ENCODE data around the gene FBP2.

FBP2 gene

GRCh38 chr9:94642501-94642900 is 48.9 kb upstream of the FBP2 start:
- Histone ChIP-seq H3K27ac (ENCODE audit: extremely low read depth, low read depth, low read length) (no peak overlapping the region), H3K4me1 (ENCODE audit: control insufficient read depth, insufficient read depth, low read length) (no peaks in the 10 kb centered on the region), H3K9me3 (ENCODE audit: control insufficient read depth, insufficient read depth, low read depth, low read length) (no peaks in the 10 kb centered on the region), H3K4me3 (ENCODE audit: low read depth, low read length) (no peak overlapping the region), H3K36me3 (ENCODE audit: control insufficient read depth in 2 of 2, insufficient read depth in 1 of 2, low read length in 2 of 2) (no peaks in the 10 kb centered on the region)
- TF ChIP-seq ZNF175 (tag by site-specific recombination; IDR thresholded peaks at IDR 0.05) (no peak), ZNF362 (tag by site-specific recombination; IDR thresholded peaks at IDR 0.05) (no peak), ZSCAN18 (tag by site-specific recombination; IDR thresholded peaks at IDR 0.05) (no peak), PRDM2 (tag by site-specific recombination; IDR thresholded peaks at IDR 0.05; ENCODE audit: borderline replicate concordance) (no peak), ZNF146 (tag by site-specific recombination; IDR thresholded peaks at IDR 0.05) (no peak), ZNF629 (tag by site-specific recombination; IDR thresholded peaks at IDR 0.05) (no peak)
- ChIA-PET POLR2A (no interaction called here), CTCF (no interaction called here)

- no peaks in the 10 kb centered on the region for H3K9me3 ChIP-seq (ENCODE audit: control insufficient read depth, insufficient read depth, low read depth, low read length)
- H3K27ac ChIP-seq (ENCODE audit: extremely low read depth, low read depth, low read length): no peak overlapping the region
- ChIA-PET POLR2A (no interaction called here), CTCF (interaction anchor here (1.3 kb wide), 1 partner anchor 488 kb away, joined by 3 read pairs; no protein-coding TSS in a partner anchor)
- no peak for TF ChIP-seq ZBTB20 (tag by site-specific recombination; IDR thresholded peaks at IDR 0.05)
- TF ChIP-seq BCL11A (tag by site-specific recombination; IDR thresholded peaks at IDR 0.05; ENCODE audit: low read depth): no peak
- no peak for TF ChIP-seq ZNF335 (tag by site-specific recombination; conservative IDR thresholded peaks at IDR 0.05)
- no peak for TF ChIP-seq ZNF140 (tag by site-specific recombination; IDR thresholded peaks at IDR 0.05)
- H3K36me3 ChIP-seq (ENCODE audit: control insufficient read depth in 2 of 2, insufficient read depth in 1 of 2, low read length in 2 of 2): no peaks in the 10 kb centered on the region
- H3K4me1 ChIP-seq (ENCODE audit: control insufficient read depth, insufficient read depth, low read length): no peaks in the 10 kb centered on the region
- no peak overlapping the region for H3K4me3 ChIP-seq (ENCODE audit: low read depth, low read length)
Measured at GRCh38 chr9:94639999-94640376, 46.4 kb upstream of the FBP2 start.

- no peak within 1 kb of the TSS for H3K4me3 ChIP-seq (ENCODE audit: low read depth, low read length)
- no peak within 1 kb of the TSS for H3K27ac ChIP-seq (ENCODE audit: extremely low read depth, low read depth, low read length)
- no peaks in the 10 kb centered on the region for H3K9me3 ChIP-seq (ENCODE audit: control insufficient read depth, insufficient read depth, low read depth, low read length)
- no peaks in the 10 kb centered on the region for H3K36me3 ChIP-seq (ENCODE audit: control insufficient read depth in 2 of 2, insufficient read depth in 1 of 2, low read length in 2 of 2)
- ChIA-PET POLR2A (no interaction called here), CTCF (interaction anchor here (1.3 kb wide), 1 partner anchor 489 kb away, joined by 3 read pairs; no protein-coding TSS in a partner anchor)
- H3K4me1 ChIP-seq (ENCODE audit: control insufficient read depth, insufficient read depth, low read length): no peaks in the 10 kb centered on the region
- TF ChIP-seq YY2 (tag by site-specific recombination; IDR thresholded peaks at IDR 0.05): no peak
- TF ChIP-seq HOXA7 (CRISPR knock-in tag; IDR thresholded peaks at IDR 0.05; ENCODE audit: borderline replicate concordance): no peak
- no peak for TF ChIP-seq ZNF146 (tag by site-specific recombination; IDR thresholded peaks at IDR 0.05)
- TF ChIP-seq ZNF292 (tag by site-specific recombination; IDR thresholded peaks at IDR 0.05; ENCODE audit: borderline replicate concordance, low read depth): no peak
- TF ChIP-seq ZNF223 (tag by site-specific recombination; IDR thresholded peaks at IDR 0.05): no peak
- TF ChIP-seq KLF7 (tag by site-specific recombination; IDR thresholded peaks at IDR 0.05; ENCODE audit: borderline replicate concordance): no peak
- TF ChIP-seq ZNF169 (tag by site-specific recombination; IDR thresholded peaks at IDR 0.05): no peak
- no peak for TF ChIP-seq ZXDB (tag by site-specific recombination; IDR thresholded peaks at IDR 0.05)
- no peak for TF ChIP-seq ZNF350 (tag by site-specific recombination; IDR thresholded peaks at IDR 0.05)
- TF ChIP-seq CTCF (tag by site-specific recombination; IDR thresholded peaks at IDR 0.05): no peak
Measured at GRCh38 chr9:94639061-94639998, 45.7 kb upstream of the FBP2 start, which contains the start of gene FBP1. FBP1 (minus strand) TSS chr9:94639518; CDS start chr9:94639310, 208 bp downstream.
